Rectal smooth muscle tissue (tissue), 1 donor: ENCODE measurements around the gene GNPTG.

ENCODE experiments used
- H3K27ac ChIP-seq: one replicate; pipeline ENCODE4 v1.7.0; 2013; ENCODE audit warnings: low read depth, low read length, inconsistent platforms
- H3K27me3 ChIP-seq: one replicate; pipeline ENCODE4 v1.7.0; 2013; ENCODE audit warnings: low read length; ENCODE audit not compliant: control insufficient read depth, insufficient read depth
- H3K36me3 ChIP-seq: one replicate; pipeline ENCODE4 v1.7.0; 2013; ENCODE audit warnings: low read length; ENCODE audit not compliant: control insufficient read depth, insufficient read depth
- H3K4me1 ChIP-seq: one replicate; pipeline ENCODE4 v1.7.0; 2013; ENCODE audit warnings: low read length; ENCODE audit not compliant: control insufficient read depth, insufficient read depth
- H3K4me3 ChIP-seq: one replicate; pipeline ENCODE4 v1.7.0; 2013; ENCODE audit warnings: low read length
- H3K9ac ChIP-seq: one replicate; pipeline ENCODE4 v1.7.0; 2013; ENCODE audit warnings: low read length

Gene GNPTG

DNA sequence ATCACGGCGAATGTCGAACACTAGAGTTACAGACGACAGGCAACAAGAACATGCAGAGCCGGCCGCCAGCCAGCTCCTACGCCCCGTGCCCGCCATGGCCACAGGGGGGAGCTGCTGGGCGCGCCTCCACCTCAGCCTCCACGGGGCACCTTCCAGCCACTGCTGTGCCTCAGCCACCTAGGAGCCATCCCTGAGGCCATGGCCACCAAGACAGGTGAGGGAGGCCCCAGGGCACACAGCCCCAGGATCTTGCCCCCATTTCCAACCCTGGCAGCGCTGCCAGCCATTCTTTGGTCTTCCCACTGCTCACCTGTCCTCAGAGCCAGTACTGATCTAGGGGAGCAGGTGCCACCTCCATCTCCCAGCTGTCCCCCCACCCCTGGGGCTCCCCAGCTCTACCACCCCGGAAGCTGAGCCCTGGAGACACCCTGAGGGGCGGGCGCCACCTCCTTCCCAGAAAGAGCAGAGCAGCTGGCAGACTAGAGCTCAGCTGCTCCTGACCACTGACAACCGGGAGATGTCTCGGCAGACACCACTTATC, 11.8 kb downstream of the GNPTG start:
- Histone ChIP-seq H3K27ac (no peak overlapping the region), H3K9ac (no peak overlapping the region), H3K36me3 (peaks cover 31% of the 10 kb centered on the region), H3K27me3 (no peaks in the 10 kb centered on the region), H3K4me1 (no peaks in the 10 kb centered on the region), H3K4me3 (no peak overlapping the region)

DNA sequence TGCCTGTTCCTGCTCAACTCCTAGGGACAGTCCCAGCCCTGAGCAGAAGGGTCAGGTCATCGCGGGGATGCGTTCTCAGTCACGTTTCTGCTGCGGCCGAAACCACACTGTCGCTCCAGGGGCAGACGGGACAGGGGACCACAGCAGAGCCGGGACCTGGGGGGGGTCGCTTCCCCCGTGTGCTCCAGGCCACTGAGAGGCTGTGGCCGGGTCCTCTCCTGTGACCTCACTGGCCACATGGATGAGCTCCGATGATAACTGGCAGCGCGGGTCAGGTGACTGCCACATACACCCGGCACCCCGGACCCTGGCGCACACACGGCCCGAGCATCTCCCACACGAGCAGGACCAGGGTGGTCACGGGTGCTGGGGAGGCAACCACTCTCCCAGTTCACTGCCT, 12.8 kb downstream of the GNPTG start:
- Histone ChIP-seq H3K27me3 (no peaks in the 10 kb centered on the region), H3K4me3 (no peak overlapping the region), H3K9ac (no peak overlapping the region), H3K27ac (no peak overlapping the region), H3K36me3 (peaks cover 31% of the 10 kb centered on the region), H3K4me1 (no peaks in the 10 kb centered on the region)

GRCh38 chr16:1366060-1366711, 14.5 kb downstream of the GNPTG start:
- Histone ChIP-seq H3K27me3 (no peaks in the 10 kb centered on the region), H3K9ac (no peak overlapping the region), H3K4me1 (no peaks in the 10 kb centered on the region), H3K27ac (no peak overlapping the region), H3K4me3 (no peak overlapping the region), H3K36me3 (peaks cover 27% of the 10 kb centered on the region)

DNA sequence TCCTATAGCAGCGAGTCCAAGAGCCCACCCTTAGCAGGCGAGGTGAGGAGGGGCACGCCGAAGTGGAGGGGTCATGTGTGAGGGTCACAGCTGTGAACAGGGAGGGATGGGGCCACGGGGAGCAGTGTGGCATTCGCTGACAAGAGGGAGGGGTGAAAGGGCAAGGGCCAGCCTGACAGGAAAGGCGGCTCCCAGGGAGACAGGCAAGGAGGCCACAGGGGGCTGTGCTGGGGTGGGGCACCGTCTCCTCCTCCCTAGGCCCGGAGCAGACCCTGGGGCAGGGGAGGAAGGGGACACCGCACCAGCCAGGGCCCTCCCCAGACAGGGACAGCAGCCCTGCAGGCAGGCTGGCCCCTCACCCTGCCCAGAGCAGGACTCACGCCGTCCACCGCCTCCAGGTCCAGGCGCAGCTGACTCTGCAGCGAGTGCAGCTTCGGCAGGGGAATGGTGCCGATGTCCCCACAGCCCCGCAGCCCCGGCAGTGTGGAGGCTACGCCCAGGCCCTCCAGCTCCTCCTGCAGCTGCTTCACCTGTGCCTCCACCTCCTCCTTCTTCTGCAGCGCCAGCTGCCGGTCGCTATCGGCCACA, 15.1 kb downstream of the GNPTG start:
- no peaks in the 10 kb centered on the region for H3K4me1 ChIP-seq
- no peak overlapping the region for H3K9ac ChIP-seq
- peaks cover 27% of the 10 kb centered on the region for H3K36me3 ChIP-seq
- no peak overlapping the region for H3K4me3 ChIP-seq
- no peaks in the 10 kb centered on the region for H3K27me3 ChIP-seq
- H3K27ac ChIP-seq, result no peak overlapping the region

- Histone ChIP-seq H3K4me3 (no peak overlapping the region), H3K27me3 (no peaks in the 10 kb centered on the region), H3K4me1 (no peaks in the 10 kb centered on the region), H3K36me3 (peaks cover 24% of the 10 kb centered on the region), H3K27ac (no peak overlapping the region), H3K9ac (no peak overlapping the region)
These were observed 15.9 kb downstream of the GNPTG start for GRCh38 chr16:1367486-1368174.

DNA sequence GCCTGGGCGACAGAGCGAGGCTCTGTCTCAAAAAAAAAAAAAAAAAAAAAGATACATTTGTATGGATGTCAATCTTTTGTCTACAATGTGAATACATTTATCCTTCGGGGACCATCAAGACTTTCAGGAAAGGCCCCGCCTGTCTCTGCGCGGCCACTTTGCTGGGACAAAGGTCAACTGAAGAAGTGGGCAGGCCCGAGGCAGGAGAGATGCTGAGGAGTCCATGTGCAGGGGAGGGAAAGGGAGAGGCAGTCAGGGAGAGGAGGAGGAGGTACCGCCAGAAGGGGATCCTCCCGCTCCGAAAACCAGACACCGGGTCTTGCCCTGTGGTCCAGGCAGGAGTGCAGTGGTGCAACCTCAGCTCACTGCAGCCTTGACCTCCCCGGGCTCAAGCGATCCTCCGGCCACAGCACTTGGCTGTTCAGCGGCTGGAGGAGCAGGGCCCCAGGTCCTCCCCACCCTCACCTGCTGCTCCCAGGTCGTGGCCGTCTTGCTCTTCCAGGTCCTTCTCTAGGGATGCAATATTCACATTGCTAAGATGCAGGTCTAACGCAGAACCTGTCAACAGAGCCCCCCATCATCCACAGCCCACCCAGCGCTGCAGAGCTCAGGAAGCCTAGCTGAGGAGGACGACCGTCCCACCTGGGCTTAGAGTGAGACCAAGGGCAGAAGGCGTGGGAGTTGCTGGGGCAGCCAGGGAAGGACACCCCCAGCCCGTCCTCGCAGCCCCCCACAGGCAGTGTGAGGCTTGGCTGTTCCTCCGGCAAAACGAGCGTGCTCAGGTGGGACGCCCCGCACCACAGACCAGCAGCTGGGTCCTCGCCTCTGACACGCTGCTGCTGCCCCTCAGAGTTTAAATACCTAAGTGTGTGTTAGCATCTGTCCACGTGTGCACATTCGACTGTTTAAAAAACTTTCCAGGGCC, 19.6 kb downstream of the GNPTG start:
- Histone ChIP-seq H3K9ac (no peak overlapping the region), H3K36me3 (peaks cover 13% of the 10 kb centered on the region), H3K4me3 (no peak overlapping the region), H3K27me3 (no peaks in the 10 kb centered on the region), H3K27ac (no peak overlapping the region), H3K4me1 (no peaks in the 10 kb centered on the region)

GRCh38 chr16:1372292-1372950, 20.7 kb downstream of the GNPTG start:
- no peaks in the 10 kb centered on the region for H3K4me1 ChIP-seq
- H3K36me3 ChIP-seq, result peaks cover 4% of the 10 kb centered on the region
- H3K9ac ChIP-seq, result no peak overlapping the region
- no peaks in the 10 kb centered on the region for H3K27me3 ChIP-seq
- no peak overlapping the region for H3K4me3 ChIP-seq
- H3K27ac ChIP-seq, result no peak overlapping the region

DNA sequence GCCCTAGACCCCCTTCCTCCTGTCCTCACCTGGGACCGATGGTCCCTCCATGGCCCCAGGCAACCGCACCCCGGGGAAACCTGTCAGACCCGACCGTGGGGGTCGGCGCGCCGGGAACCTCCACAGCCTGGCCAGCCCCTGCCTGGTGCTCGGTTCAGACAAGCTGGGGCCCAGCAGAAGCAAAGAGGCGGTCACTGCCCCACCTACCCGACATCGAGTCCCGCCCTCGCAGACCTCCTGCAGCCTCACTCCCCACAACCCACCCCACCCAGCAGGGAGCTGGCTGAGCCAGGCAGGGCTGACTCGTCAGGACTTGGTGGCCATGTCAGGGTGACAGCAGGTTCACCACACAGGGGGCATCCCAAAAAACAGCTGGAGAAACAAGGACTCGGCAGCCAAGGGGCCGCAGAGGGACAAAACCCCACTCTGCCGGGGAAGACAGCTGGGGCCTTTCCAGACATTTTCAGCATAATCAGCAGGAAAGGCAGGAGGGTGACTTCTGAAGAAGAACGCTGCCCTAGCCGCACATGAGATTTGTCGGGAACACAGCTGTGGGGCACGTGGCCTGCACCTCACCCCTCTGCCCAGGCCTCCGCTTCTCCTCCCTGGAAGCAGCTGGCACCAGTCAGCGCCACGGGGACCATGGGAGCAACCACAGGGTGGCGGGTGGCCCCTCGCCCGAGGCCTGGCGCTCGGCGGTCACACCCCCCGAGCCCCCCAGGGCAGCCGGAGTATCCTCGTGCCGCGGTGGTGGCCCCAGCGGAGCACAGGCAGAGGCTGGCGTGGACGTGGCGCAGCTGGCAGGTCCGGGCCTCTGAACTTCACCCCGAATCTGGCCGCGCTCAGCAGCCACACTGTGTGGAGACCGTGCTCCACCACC, 22.9 kb downstream of the GNPTG start:
- H3K27ac ChIP-seq, result no peak overlapping the region
- H3K36me3 ChIP-seq, result peaks cover 4% of the 10 kb centered on the region
- H3K27me3 ChIP-seq, result no peaks in the 10 kb centered on the region
- no peak overlapping the region for H3K4me3 ChIP-seq
- no peak overlapping the region for H3K9ac ChIP-seq
- no peaks in the 10 kb centered on the region for H3K4me1 ChIP-seq

DNA sequence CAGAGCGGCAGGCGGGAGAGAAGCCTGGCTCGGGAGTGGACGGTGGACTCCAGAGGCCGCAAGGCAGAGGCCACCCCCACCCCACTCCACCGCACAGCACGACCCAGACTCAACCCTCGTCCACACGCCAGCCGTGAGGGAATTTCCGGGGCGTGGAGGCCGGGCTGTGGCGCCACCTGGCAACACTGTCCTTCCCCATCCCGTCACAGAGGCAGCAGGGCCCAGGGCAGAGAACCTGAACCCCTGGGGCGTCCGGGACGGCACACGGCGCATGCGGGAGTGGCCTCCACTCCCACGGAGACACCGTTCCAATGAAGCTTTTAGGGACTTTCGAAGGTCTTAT, 23.5 kb downstream of the GNPTG start:
- Histone ChIP-seq H3K4me3 (no peak overlapping the region), H3K4me1 (no peaks in the 10 kb centered on the region), H3K36me3 (no peaks in the 10 kb centered on the region), H3K9ac (no peak overlapping the region), H3K27me3 (no peaks in the 10 kb centered on the region), H3K27ac (no peak overlapping the region)

- Histone ChIP-seq H3K4me3 (no peak overlapping the region), H3K9ac (no peak overlapping the region), H3K4me1 (no peaks in the 10 kb centered on the region), H3K27ac (no peak overlapping the region), H3K36me3 (no peaks in the 10 kb centered on the region), H3K27me3 (no peaks in the 10 kb centered on the region)
These were observed 24.1 kb downstream of the GNPTG start for GRCh38 chr16:1375741-1376410.
